ENCODE measurements around the gene RDX.

RDX gene

GRCh38 chr11:110126936-110127335, 169.5 kb downstream of the RDX start:
- DNase-seq: no peak

- DNase-seq: no peak
Measured at GRCh38 chr11:110125632-110126031, 170.8 kb downstream of the RDX start.
